HG03103 (cell line): ENCODE data around the gene WWTR1.

Experiments used
- ATAC-seq: cut with Tn5 transposase; IDR thresholded peaks from one replicate; pipeline ENCODE4 v1.9.1; 2021; ENCODE audit warnings: low read depth; ENCODE audit not compliant: unreplicated experiment

The WWTR1 gene

GRCh38 chr3:149506965-149507364 lies 150.9 kb downstream of the WWTR1 start:
- no peak for ATAC-seq

GRCh38 chr3:149506540-149506939 lies 151.3 kb downstream of the WWTR1 start:
- no peak for ATAC-seq

GRCh38 chr3:149502438-149502837 lies 155.4 kb downstream of the WWTR1 start:
- no peak for ATAC-seq

- ATAC-seq = no peak
Measured at GRCh38 chr3:149501524-149501923, 156.3 kb downstream of the WWTR1 start.

GRCh38 chr3:149497966-149498670 lies 159.7 kb downstream of the WWTR1 start:
- ATAC-seq = no peak

DNA sequence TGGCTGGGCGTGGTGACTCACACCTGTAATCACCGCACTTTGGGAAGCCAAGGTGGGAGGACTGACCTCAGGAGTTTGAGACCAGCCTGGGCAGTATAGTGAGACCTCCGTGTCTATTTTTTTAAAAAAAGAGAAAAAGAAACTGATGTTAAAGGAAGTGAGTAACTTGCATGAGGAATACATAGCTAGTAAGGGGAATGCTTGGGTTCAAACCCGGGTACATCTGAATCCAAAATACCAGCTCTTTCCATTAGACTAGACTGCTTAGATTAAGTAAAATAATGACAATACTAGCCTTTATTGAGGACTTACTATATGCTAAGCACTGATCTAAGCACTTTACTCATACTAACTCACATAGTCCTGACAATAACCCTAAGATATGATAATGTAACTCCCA lies 160.9 kb downstream of the WWTR1 start:
- ATAC-seq = no peak

DNA sequence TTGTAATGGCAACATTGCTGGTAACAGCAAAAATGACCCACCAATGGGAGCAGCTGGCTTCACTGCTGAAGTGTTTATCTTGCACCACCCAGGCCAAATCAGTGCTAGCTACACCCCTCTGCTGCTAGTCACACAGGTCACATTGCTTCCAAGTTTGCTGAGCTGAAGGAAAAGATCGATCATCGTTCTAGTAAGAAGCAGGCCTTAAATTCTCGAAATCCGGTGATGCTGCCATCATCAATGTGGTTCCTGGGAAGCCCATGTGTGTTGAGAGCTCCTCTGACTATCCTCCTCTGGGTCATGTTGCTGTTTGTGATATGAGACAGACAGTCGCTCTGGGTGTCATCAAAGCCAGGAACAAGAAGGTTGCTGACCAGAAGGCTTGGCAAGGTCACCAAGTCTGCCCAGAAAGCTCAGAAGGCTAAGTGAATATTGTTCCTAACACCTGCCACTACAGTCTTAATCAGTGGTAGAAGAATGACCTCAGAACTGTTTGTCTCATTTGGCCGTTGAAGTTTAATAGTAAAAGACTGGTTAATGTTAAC lies 162.2 kb downstream of the WWTR1 start:
- no peak for ATAC-seq

GRCh38 chr3:149494759-149495580 lies 162.9 kb downstream of the WWTR1 start:
- ATAC-seq = no peak

GRCh38 chr3:149494022-149494758 lies 163.6 kb downstream of the WWTR1 start:
- ATAC-seq = no peak

DNA sequence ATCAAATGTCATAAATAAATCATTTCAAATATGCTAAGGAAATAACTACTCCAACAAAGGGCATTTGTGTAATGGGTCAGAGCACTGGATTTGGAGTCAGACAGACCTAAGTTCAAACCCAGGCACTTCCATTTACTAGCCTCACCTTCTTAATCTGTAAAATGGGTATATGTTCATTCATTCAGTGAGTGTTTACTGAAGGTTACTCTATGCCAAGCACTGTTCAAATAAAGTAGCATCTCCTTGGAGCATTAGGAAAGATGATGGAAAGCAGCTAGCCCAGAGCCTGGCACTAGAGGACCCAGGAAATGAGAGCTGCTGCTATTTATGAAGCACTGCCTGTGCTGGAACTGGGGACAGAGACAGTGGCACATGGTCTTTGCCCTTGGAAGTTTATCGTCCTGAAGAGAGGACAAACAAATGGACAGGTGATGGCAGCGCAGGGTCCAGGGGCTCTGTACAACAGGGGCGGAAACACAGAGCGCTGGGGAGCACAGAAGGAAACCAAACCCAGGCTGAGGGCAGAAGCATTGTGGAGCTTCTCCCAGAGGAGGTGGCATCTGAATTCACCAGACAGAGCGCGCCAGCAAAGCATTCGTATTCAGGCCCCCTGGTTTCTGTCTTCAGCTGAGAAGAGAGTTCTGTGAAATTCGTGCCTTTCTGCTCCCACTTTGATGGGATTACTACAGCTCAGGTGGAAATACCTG lies 164.4 kb downstream of the WWTR1 start:
- no peak for ATAC-seq

DNA sequence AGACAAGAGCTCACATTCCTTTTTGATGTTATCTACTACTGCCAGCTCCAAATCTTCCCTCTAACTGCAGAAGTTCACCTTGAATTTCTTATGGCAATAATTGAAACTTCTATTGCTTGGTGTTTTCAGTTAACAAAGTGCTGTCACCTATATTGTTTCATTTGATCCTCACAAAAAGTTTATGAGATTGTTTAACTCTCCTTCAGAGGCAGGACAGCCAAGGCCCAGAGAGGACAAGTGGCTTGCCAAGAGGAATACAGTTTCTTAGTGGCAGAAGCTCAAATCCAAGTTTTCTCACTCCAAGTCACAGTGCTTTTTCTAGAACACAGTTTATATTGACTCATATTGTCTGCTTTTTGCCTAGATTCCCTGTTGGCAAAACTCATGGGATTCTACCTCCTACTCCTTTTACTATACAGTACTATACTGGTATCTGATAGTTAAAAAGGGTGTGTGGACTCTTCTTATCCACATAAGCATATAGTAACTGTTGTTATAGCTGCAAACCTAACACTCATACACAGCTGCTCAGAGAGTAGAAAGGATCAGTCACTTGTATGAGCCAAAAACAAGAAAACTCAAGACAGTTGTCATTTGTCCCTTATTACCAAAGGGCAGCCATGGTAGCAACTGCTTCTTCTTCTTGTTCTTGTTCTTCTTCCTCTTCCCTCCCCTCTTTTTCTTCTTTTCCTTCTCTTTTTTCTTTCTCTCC lies 167.4 kb downstream of the WWTR1 start:
- no peak for ATAC-seq

DNA sequence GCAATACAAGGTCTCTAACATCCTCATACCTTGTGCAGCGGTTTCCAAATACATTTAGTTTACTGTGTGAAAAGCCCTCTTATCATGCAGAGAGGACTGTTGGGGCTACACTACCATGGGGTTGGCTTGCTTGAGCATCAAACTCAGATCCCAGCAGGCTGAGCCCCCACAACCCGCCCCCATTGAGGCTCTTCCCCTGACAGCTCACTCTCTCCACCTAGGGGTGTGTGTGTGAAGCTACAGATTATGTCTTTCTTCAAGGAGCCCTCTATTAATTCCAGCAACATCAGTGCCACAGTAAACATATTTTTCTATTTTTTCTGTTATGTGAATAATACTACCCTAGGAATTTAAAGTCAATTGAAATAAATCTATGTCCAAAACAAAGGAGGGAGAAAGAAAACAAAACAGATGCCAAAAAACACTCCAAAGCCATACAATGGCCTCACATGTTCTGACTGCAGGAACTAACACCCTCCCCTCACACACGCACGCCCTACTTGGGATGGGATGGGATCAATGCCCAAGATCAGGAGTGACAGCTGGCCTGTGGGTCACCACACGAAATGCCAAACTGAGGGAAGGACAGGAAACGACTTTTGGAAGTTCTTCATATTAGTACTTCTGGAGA lies 168.7 kb downstream of the WWTR1 start:
- no peak for ATAC-seq

GRCh38 chr3:149487598-149488197 lies 170.1 kb downstream of the WWTR1 start:
- ATAC-seq = peak; percentile 73

DNA sequence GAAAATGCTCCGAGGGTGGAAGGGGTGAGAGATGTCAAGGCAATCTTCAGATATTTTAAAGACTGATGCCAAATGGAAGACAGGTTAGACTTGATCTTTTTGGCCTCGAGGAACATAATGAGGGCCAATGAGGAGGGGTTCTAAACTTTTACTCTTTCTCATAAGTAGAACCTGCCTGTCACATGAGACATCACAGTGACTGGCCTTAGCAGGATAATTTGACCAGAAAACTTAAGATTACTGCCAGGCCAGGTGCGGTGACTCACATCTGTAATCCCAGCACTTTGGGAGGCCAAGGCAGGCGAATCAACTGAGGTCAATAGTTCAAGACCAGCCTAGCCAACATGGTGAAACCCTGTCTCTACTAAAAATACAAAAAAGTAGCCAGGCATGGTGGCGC lies 171.1 kb downstream of the WWTR1 start:
- no peak for ATAC-seq

DNA sequence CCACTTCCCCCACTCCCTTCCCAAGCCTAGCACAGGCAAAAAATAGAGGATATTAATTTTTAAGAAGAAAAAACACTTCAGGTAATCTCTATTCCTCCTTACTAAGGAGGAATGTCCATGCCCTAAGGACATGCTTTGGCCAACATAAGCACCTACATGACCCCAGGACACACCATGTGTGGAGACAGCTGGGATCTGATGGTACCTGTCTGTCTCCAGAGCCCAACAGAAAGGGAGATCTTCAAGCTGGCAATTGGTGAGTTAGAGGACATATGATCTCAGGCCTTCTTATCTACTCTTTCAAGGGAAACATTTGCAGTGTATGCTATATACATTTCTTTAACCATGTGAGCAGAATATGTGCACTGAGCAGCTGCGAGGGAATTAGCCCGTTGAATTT lies 176.3 kb downstream of the WWTR1 start:
- ATAC-seq = no peak

DNA sequence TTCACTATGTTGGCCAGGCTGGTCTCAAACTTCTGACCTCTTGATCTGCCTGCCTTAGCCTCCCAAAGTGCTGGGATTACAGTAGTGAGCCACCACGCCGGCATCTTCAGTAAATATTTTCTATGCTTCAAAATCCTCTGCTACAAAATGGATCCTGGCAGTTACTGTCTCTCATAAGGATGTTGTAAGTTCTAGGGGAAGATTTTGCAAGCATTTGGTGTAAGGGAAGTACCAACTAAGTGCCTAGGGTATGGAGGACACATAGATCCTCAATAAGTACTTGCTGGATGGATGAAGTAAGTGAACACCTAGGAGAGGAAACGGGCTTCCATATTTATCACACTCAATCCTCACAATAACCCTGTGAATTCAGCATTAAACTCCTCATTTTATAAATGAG lies 176.8 kb downstream of the WWTR1 start:
- ATAC-seq = no peak

DNA sequence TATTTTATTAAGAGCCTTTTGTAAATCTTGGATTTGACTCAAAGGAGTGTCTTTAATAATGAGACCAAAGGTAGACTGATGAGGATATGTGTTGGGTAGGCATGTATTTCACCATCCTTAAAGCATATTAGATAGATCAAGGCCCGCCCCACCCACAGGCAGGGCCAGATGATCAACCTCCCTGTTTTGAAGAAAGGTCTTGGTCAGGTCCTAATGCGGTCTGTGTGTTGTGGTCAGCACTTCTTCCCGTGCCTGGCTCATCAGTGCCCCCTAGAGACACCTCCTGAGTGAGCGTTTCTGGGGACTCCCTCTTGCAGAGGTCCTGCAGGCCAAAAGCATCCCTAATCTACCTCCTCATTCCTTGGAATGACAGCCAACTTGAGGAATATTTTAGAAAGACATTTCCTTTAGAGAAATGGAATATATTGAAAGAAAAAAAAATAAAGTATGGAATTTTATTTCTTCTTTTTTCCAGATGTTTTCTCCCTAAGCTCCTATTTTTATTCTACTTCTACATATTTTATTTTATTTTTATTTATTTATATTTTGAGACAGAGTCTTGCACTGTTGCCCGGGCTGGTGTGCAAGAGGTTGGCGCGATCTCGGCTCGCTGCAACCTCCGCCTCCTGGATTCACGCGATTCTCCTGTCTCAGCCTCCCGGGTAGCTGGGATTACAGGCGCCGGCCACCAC lies 177.4 kb downstream of the WWTR1 start:
- peak; percentile 93 for ATAC-seq

GRCh38 chr3:149479621-149480325 lies 178.1 kb downstream of the WWTR1 start:
- no peak for ATAC-seq
